Aorta (tissue), 5 donors: ENCODE measurements around the gene FADS3. TPM values are rescaled to one million over a fixed set of nuclear protein-coding genes. Genes with fewer than 3 reads are reported as not detected.
A peak's percentile ranks its signal among the peaks of the same experiment; 100 is the strongest.

Source experiments
- ATAC-seq: fragments of 200-7000 bp; cut with Tn5 transposase; one replicate; pipeline ENCODE4 v1.9.1; 2022; ENCODE audit warnings: moderate library complexity; ENCODE audit not compliant: low FRiP score
- DNase-seq, 2 donors: peaks; one replicate each; pipeline ENCODE4 v3.0.0-alpha.2; 2020
- H3K27ac ChIP-seq, 2 donors: one replicate each; pipeline ENCODE4 v1.5.1; 2013; ENCODE audit warnings: low read length in 2 of 2, mild to moderate bottlenecking in 2 of 2, moderate library complexity in 2 of 2, control low read depth in 1 of 2, inconsistent platforms in 1 of 2, low read depth in 1 of 2
- H3K27me3 ChIP-seq, 2 donors: one replicate each; pipeline ENCODE4 v1.6.1; 2013; ENCODE audit warnings: control low read depth in 1 of 2, low read length in 1 of 2, mild to moderate bottlenecking in 1 of 2, moderate library complexity in 1 of 2; ENCODE audit not compliant: insufficient read depth in 2 of 2, control insufficient read depth in 1 of 2
- H3K36me3 ChIP-seq, 2 donors: one replicate each; pipeline ENCODE4 v1.6.1; 2013; ENCODE audit warnings: control low read depth in 1 of 2, low read length in 1 of 2, mild to moderate bottlenecking in 1 of 2; ENCODE audit not compliant: insufficient read depth in 2 of 2, control insufficient read depth in 1 of 2
- H3K4me1 ChIP-seq, 2 donors: one replicate each; pipeline ENCODE4 v1.6.1; 2013; ENCODE audit warnings: low read length in 2 of 2, control low read depth in 1 of 2, mild to moderate bottlenecking in 1 of 2, moderate library complexity in 1 of 2; ENCODE audit not compliant: insufficient read depth in 2 of 2, control insufficient read depth in 1 of 2
- H3K4me3 ChIP-seq, 2 donors: one replicate each; pipeline ENCODE4 v1.5.1; 2013; ENCODE audit warnings: low read length in 2 of 2, control low read depth in 1 of 2, mild to moderate bottlenecking in 1 of 2
- H3K9me3 ChIP-seq: one replicate; pipeline ENCODE4 v1.6.1; 2013; ENCODE audit warnings: mild to moderate bottlenecking, low read length; ENCODE audit not compliant: control insufficient read depth
- WGBS, 2 donors: extraction: QIAGEN DNeasy Blood & Tissue Kit; methylation state at CpG; one replicate each; pipeline ENCODE4 v1.1.7; 2013; 5-methylcytosine and 5-hydroxymethylcytosine counted together
- intact Hi-C, 2 donors: fragments of 100-400 bp; cut with DNase I; formaldehyde crosslinking; loops; one replicate each; pipeline versions ENCODE4 v1.14.2 to v1.15.0; 2022
- polyA plus RNA-seq, 2 donors: library from polyadenylated mRNA; stranded (reverse); fragments of 200-250 nt; gene quantifications; one replicate each; pipeline ENCODE4 v1.2.3, GENCODE V29; 2013
- total RNA-seq, 2 donors: library from RNA; stranded (reverse); fragmentation: NEBNext Ultra II Directional; extraction: Animal tissue kit (Norgen Biotek cat#: 25700); gene quantifications; one replicate each; pipeline ENCODE4 v1.2.1, GENCODE V29; 2021
- donor health status: healthy with polysubstance abuse.
- donor health status: Bipolar disorder and iron deficiency.
- donor health status: DM: no; HTN: no; CAD: no.
- donor health status: DM: no; HTN: no; CAD: no.
- donor health status: DM: yes; HTN: yes; CAD: no.

Gene FADS3
- total and polyA plus RNA-seq, 4 donors, result 33.8 to 402 (median 150) TPM

DNA sequence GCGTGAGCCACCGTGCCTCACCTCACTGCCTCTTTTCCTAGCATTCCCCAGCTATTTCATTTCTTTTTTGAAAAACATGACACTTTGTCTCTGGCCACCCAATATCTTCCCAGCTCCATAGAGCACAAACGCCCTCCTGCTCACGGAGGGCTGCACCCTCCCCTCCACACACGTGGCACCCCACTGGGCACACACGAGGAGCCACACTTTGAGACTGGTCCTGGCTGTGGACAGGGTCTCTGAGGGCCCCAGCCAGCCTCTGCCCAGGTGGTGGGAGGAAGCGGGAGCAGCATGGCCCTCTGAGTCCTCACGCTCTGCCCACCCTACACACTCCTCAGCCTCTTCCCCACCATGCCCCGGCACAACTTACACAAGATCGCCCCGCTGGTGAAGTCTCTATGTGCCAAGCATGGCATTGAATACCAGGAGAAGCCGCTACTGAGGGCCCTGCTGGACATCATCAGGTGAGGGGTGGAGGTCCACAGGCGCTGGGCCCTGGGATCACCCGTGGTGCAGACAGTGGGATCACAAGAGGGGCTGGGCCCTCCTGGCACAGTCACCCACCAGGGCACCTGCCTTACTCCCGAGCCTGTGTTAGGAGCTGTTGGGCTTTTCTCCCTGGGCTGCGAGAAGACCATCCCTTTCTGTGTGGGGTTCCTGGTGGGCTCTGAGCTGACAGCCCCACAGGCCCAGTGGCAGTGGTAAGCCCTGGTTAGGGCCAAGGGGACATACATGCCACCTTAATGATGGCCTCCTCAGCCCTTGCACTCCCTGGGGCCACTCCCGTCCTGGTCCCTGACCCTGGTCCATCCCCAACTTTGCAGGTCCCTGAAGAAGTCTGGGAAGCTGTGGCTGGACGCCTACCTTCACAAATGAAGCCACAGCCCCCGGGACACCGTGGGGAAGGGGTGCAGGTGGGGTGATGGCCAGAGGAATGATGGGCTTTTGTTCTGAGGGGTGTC lies 26.2 kb downstream of the FADS3 start:
- WGBS, 2 donors, result 89 to 90% methylated on average over 20 of the region's 20 CpGs
- H3K9me3 ChIP-seq, result no peaks in the 10 kb centered on the region
- H3K36me3 ChIP-seq, result peaks cover 0 to 5% of the 10 kb centered on the region in 2 donors
- intact Hi-C loops, result no loop called here
- no peak for ATAC-seq
- DNase-seq, result no peak
- H3K27ac ChIP-seq, result no peak overlapping the region
- no peak overlapping the region for H3K4me3 ChIP-seq
- no peaks in the 10 kb centered on the region for H3K27me3 ChIP-seq
- no peaks in the 10 kb centered on the region for H3K4me1 ChIP-seq

DNA sequence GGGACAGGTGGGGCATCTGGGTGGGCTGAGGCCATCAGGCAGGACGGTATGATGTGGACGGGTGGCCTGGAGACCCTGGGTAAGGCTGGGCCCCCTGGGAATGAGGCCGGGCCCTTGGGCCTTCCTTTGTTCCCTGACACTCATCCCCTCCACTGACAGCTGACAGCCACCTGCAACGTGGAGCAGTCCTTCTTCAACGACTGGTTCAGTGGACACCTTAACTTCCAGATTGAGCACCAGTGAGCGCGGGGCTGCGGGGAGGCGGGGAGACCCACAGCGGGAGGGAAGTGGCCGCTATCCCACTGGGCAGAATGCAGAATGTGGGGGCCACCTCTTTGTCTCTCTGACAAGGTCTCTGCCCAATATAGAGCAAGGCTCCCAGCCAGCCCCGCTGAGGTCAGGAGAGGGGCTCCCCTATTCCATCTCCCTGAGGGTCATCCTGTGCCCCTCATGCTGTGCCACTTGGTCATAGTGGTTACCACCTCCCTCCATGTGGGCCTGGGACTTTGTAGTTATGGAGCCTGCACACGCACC lies 27.7 kb downstream of the FADS3 start:
- H3K9me3 ChIP-seq, result no peaks in the 10 kb centered on the region
- no peak for ATAC-seq
- no peaks in the 10 kb centered on the region for H3K27me3 ChIP-seq
- no peak for DNase-seq
- H3K27ac ChIP-seq, result no peak overlapping the region
- H3K4me1 ChIP-seq, result no peaks in the 10 kb centered on the region
- 91 to 92% methylated on average over 13 of the region's 13 CpGs for WGBS, 2 donors
- no peak overlapping the region for H3K4me3 ChIP-seq
- intact Hi-C loops, result no loop called here
- H3K36me3 ChIP-seq, result peaks cover 0 to 5% of the 10 kb centered on the region in 2 donors

DNA sequence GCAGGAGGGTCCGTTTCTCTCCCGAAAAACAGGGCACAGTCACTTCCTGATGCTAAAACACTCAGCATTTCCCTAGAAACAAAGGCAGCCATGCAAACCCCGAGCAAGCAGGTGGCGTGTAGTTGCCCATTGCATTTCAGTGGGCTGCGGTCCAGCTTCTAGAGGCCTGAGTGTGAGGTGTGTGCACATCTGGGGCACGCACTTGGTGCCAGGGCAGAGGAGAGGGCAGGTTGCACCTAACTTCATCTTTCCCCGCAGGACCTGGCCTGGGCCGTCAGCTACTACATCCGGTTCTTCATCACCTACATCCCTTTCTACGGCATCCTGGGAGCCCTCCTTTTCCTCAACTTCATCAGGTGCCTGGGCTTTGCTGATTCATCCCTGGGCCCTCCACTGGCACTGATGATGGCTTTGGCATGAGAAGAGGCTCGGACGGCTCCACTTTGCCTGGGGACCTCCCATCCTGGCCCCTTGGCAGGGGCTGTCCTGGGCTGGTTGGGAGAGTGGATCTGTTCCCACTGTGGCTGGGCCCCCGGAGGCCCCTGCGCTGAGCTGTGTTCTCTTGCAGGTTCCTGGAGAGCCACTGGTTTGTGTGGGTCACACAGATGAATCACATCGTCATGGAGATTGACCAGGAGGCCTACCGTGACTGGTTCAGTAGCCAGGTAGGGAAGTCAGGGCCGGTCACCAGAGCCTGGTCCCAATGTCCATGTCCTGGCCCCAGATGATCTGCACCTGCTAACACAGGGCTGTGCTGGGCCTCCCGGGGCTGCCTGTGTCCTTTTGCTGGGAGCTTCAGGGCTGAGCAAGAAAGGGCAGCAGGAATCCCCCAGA lies 28.4 kb downstream of the FADS3 start:
- Histone ChIP-seq H3K4me1 (no peaks in the 10 kb centered on the region), H3K27ac (no peak overlapping the region), H3K36me3 (peaks cover 0 to 5% of the 10 kb centered on the region in 2 donors), H3K27me3 (no peaks in the 10 kb centered on the region), H3K4me3 (no peak overlapping the region), H3K9me3 (no peaks in the 10 kb centered on the region)
- ATAC-seq (no peak), DNase-seq (no peak)
- 86 to 88% methylated on average over 18 of the region's 18 CpGs for WGBS, 2 donors
- intact Hi-C loops, result no loop called here

DNA sequence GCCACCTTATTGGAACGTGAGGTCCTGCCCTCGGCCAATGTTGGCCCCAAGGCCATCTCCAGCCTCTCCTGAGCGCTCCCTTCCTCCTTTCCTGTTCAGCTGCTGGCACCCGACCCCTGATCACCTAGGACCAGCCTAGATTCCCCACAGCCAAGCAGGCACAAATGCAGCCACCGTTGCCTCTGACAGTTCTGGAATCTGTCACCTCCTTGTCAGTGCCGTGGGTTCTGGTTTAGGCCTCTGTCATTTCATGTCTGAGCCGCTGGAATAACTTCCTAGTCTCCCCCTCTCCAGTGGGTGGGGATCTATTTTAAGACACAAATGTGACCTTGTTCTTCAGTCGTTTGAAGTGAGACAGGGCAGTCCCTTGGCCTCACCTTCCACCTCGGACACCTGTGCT lies 29.7 kb downstream of the FADS3 start:
- no peaks in the 10 kb centered on the region for H3K4me1 ChIP-seq
- no peak overlapping the region for H3K27ac ChIP-seq
- H3K9me3 ChIP-seq, result no peaks in the 10 kb centered on the region
- WGBS, 2 donors, result 53 to 63% methylated on average over 9 of the region's 9 CpGs
- DNase-seq, result no peak
- peaks cover 0 to 7% of the 10 kb centered on the region in 2 donors for H3K36me3 ChIP-seq
- no peaks in the 10 kb centered on the region for H3K27me3 ChIP-seq
- intact Hi-C loops, result no loop called here
- ATAC-seq, result no peak
- H3K4me3 ChIP-seq, result no peak overlapping the region

DNA sequence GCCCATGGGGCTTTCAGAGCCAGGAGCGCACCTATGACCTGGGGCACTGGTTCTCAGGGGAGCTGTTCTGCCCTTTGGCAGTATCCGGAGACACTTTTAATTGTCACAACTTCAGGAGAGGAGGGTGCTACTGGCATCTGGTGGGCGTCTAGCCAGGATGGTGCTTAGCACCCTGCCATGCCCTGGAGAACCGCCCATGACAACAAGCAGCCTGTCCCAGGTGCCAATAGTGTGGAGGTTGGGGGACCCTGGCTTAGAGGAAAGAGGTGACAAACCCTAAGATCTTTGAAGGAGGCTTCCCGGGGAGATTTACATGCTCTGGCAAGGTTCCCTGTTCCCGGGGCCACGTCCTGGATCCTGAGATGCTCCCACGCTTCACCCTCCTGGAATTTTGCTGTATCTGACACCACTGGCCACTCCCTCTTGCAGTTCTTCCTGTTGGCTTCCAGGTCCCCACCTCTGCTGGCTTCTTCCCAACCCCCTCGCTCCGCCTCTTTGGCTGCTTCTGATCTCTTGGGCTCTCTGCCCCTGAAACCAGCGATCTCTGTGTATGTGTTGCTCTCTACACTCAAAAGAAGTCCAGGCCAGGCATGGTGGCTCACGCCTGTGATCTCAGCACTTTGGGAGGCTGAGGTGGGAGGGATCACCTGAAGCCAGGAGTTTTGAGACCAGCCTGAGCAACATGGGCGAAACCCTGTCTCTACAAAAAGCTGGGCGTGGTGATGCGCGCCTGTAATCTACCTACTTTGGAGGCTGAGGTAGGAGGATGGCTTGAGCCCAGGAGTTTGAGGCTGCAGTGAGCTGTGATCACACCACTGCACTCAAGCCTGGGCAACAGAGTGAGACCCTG lies 31.1 kb downstream of the FADS3 start:
- no peak for ATAC-seq
- peak in 1 of 2 donors; percentile 60 for DNase-seq
- Histone ChIP-seq H3K27me3 (no peaks in the 10 kb centered on the region), H3K9me3 (no peaks in the 10 kb centered on the region), H3K36me3 (peaks cover 0 to 7% of the 10 kb centered on the region in 2 donors), H3K4me3 (no peak overlapping the region), H3K4me1 (no peaks in the 10 kb centered on the region), H3K27ac (no peak overlapping the region)
- intact Hi-C loops, result no loop called here
- 57 to 63% methylated on average over 16 of the region's 16 CpGs for WGBS, 2 donors

DNA sequence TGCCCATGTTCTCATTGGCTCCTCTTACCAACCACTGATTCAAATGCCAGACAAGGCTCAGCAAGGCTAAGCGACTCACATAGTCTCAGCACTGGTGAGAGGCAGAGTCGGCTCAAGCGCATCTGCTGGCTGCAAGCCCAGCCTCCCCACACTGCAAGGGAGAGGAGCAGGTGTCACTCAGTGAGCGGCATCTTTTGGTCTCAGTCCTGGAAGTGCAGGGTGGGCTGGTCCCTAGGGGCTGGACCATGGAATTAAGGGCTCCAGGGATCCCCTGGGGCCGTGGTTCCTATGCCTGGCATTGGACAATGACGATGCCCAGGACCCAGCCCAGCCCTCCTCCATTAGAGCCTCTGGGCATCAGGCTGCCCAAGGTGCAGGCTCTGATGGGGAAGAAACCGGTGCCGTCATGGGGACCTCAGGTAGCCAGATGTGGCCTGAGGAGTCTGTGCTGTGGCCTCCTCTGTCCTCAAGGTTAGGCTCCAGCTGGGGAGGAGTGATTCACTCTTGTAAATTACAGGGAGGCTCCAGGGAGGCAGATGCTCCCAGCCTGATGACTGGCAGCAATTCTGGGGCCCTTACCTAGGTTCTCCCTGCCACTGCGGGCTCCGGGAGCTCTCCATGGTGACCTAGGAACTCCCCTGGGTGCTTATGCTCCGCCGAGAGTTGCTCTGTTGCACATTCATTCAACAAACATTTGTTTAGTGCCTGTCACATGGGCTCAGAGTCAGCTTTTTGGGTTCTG lies 35.2 kb downstream of the FADS3 start:
- Histone ChIP-seq H3K9me3 (no peaks in the 10 kb centered on the region), H3K4me1 (no peaks in the 10 kb centered on the region), H3K4me3 (no peak overlapping the region), H3K27me3 (no peaks in the 10 kb centered on the region), H3K36me3 (peaks cover 0 to 2% of the 10 kb centered on the region in 2 donors), H3K27ac (no peak overlapping the region)
- WGBS, 2 donors, result 87 to 89% methylated on average over 12 of the region's 12 CpGs
- intact Hi-C loops, result no loop called here
- no peak for ATAC-seq
- no peak for DNase-seq

DNA sequence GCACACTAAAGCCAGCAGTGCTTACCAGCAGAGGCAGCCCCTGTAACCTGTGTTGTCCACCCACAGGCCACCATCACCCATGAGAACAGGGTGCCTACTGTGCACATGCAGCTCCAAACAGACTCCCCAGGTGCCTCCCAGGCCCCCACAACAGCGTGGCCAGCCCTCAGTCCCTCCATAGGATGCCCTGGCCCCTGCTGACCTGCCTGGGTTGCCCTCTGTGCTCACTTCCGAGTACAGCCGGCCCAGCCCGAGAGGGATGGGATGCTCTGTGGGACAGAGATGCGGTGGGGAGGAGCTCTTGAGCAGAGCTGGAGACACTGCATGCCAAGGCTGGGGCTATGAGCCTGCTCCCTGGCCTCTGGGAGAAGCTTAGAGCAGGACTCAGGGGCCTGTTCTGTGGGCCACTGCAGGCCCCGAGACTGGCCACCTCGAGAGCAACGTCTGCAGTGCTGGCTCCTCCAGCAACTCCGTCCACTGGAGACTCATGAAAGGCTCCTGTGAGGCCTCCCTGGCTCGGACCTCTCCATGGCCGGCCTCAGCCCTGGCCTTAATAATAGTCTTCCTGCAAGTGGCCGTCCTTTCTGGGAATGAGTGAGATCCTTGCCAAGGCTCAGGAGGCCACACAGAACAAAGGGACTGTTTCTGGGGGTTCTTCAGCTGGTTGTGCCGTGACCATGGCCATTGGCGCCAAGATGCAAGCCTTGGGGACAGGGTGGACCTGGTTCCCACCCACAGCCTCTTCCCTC lies 36.2 kb downstream of the FADS3 start:
- Histone ChIP-seq H3K27ac (no peak overlapping the region), H3K9me3 (no peaks in the 10 kb centered on the region), H3K36me3 (peaks cover 0 to 2% of the 10 kb centered on the region in 2 donors), H3K4me3 (no peak overlapping the region), H3K27me3 (no peaks in the 10 kb centered on the region), H3K4me1 (no peaks in the 10 kb centered on the region)
- DNase-seq, result no peak
- intact Hi-C loops, result no loop called here
- peak; percentile 31 for ATAC-seq
- WGBS, 2 donors, result 86 to 88% methylated on average over 14 of the region's 14 CpGs
